ENCODE results near the gene CBLL1.

The CBLL1 gene

GRCh38 chr7:107778283-107778682 lies 34.3 kb downstream of the CBLL1 start:
- Histone ChIP-seq H3K27me3 (ENCODE audit: control insufficient read depth in 1 of 2, insufficient read depth in 2 of 2, low read length in 2 of 2) (no peaks in the 10 kb centered on the region), H3K4me1 (ENCODE audit: control insufficient read depth in 1 of 2, insufficient read depth in 2 of 2, low read length in 2 of 2) (peaks cover 5 to 7% of the 10 kb centered on the region in 2 donors), H3K27ac (ENCODE audit: low read depth, low read length) (no peak overlapping the region), H3K9ac (ENCODE audit: low read depth in 1 of 2, low read length in 2 of 2) (no peak overlapping the region), H3K36me3 (ENCODE audit: control insufficient read depth in 1 of 2, insufficient read depth in 2 of 2, low read length in 2 of 2) (peaks cover 13 to 27% of the 10 kb centered on the region in 2 donors), H3K4me3 (ENCODE audit: low read depth in 1 of 2, low read length in 2 of 2) (no peak overlapping the region), H3K9me3 (ENCODE audit: control insufficient read depth in 1 of 2, low read length in 2 of 2) (no peaks in the 10 kb centered on the region)

- Histone ChIP-seq H3K27me3 (ENCODE audit: control insufficient read depth in 1 of 2, insufficient read depth in 2 of 2, low read length in 2 of 2) (no peaks in the 10 kb centered on the region), H3K9me3 (ENCODE audit: control insufficient read depth in 1 of 2, low read length in 2 of 2) (no peaks in the 10 kb centered on the region), H3K4me3 (ENCODE audit: low read depth in 1 of 2, low read length in 2 of 2) (no peak overlapping the region), H3K9ac (ENCODE audit: low read depth in 1 of 2, low read length in 2 of 2) (no peak overlapping the region), H3K4me1 (ENCODE audit: control insufficient read depth in 1 of 2, insufficient read depth in 2 of 2, low read length in 2 of 2) (peaks cover 5 to 7% of the 10 kb centered on the region in 2 donors), H3K36me3 (ENCODE audit: control insufficient read depth in 1 of 2, insufficient read depth in 2 of 2, low read length in 2 of 2) (peaks cover 13 to 19% of the 10 kb centered on the region in 2 donors), H3K27ac (ENCODE audit: low read depth, low read length) (no peak overlapping the region)
Measured at GRCh38 chr7:107779647-107780099, 35.7 kb downstream of the CBLL1 start.

- no peak overlapping the region for H3K4me3 ChIP-seq (ENCODE audit: low read depth in 1 of 2, low read length in 2 of 2)
- no peaks in the 10 kb centered on the region for H3K27me3 ChIP-seq (ENCODE audit: control insufficient read depth in 1 of 2, insufficient read depth in 2 of 2, low read length in 2 of 2)
- no peaks in the 10 kb centered on the region for H3K9me3 ChIP-seq (ENCODE audit: control insufficient read depth in 1 of 2, low read length in 2 of 2)
- no peak overlapping the region for H3K9ac ChIP-seq (ENCODE audit: low read depth in 1 of 2, low read length in 2 of 2)
- peaks cover 9 to 20% of the 10 kb centered on the region in 2 donors for H3K36me3 ChIP-seq (ENCODE audit: control insufficient read depth in 1 of 2, insufficient read depth in 2 of 2, low read length in 2 of 2)
- H3K4me1 ChIP-seq (ENCODE audit: control insufficient read depth in 1 of 2, insufficient read depth in 2 of 2, low read length in 2 of 2): peaks cover 5 to 7% of the 10 kb centered on the region in 2 donors
- H3K27ac ChIP-seq (ENCODE audit: low read depth, low read length): no peak overlapping the region
Measured at GRCh38 chr7:107782374-107782773, 38.4 kb downstream of the CBLL1 start.

GRCh38 chr7:107783648-107784047 lies 39.7 kb downstream of the CBLL1 start:
- H3K27me3 ChIP-seq (ENCODE audit: control insufficient read depth in 1 of 2, insufficient read depth in 2 of 2, low read length in 2 of 2): no peaks in the 10 kb centered on the region
- H3K9ac ChIP-seq (ENCODE audit: low read depth in 1 of 2, low read length in 2 of 2): no peak overlapping the region
- no peak overlapping the region for H3K4me3 ChIP-seq (ENCODE audit: low read depth in 1 of 2, low read length in 2 of 2)
- H3K27ac ChIP-seq (ENCODE audit: low read depth, low read length): no peak overlapping the region
- no peaks in the 10 kb centered on the region for H3K9me3 ChIP-seq (ENCODE audit: control insufficient read depth in 1 of 2, low read length in 2 of 2)
- H3K4me1 ChIP-seq (ENCODE audit: control insufficient read depth in 1 of 2, insufficient read depth in 2 of 2, low read length in 2 of 2): peaks cover 5 to 7% of the 10 kb centered on the region in 2 donors
- peaks cover 9 to 19% of the 10 kb centered on the region in 2 donors for H3K36me3 ChIP-seq (ENCODE audit: control insufficient read depth in 1 of 2, insufficient read depth in 2 of 2, low read length in 2 of 2)

- H3K27me3 ChIP-seq (ENCODE audit: control insufficient read depth in 1 of 2, insufficient read depth in 2 of 2, low read length in 2 of 2): no peaks in the 10 kb centered on the region
- H3K36me3 ChIP-seq (ENCODE audit: control insufficient read depth in 1 of 2, insufficient read depth in 2 of 2, low read length in 2 of 2): peaks cover 9 to 30% of the 10 kb centered on the region in 2 donors
- no peak overlapping the region for H3K9ac ChIP-seq (ENCODE audit: low read depth in 1 of 2, low read length in 2 of 2)
- H3K4me3 ChIP-seq (ENCODE audit: low read depth in 1 of 2, low read length in 2 of 2): no peak overlapping the region
- H3K27ac ChIP-seq (ENCODE audit: low read depth, low read length): no peak overlapping the region
- H3K9me3 ChIP-seq (ENCODE audit: control insufficient read depth in 1 of 2, low read length in 2 of 2): no peaks in the 10 kb centered on the region
- peaks cover 0 to 2% of the 10 kb centered on the region in 2 donors for H3K4me1 ChIP-seq (ENCODE audit: control insufficient read depth in 1 of 2, insufficient read depth in 2 of 2, low read length in 2 of 2)
Measured at GRCh38 chr7:107785170-107785569, 41.2 kb downstream of the CBLL1 start.

- Histone ChIP-seq H3K27ac (ENCODE audit: low read depth, low read length) (no peak overlapping the region), H3K4me1 (ENCODE audit: control insufficient read depth in 1 of 2, insufficient read depth in 2 of 2, low read length in 2 of 2) (no peaks in the 10 kb centered on the region), H3K9ac (ENCODE audit: low read depth in 1 of 2, low read length in 2 of 2) (no peak overlapping the region), H3K4me3 (ENCODE audit: low read depth in 1 of 2, low read length in 2 of 2) (no peak overlapping the region), H3K27me3 (ENCODE audit: control insufficient read depth in 1 of 2, insufficient read depth in 2 of 2, low read length in 2 of 2) (no peaks in the 10 kb centered on the region), H3K36me3 (ENCODE audit: control insufficient read depth in 1 of 2, insufficient read depth in 2 of 2, low read length in 2 of 2) (peaks cover 9 to 37% of the 10 kb centered on the region in 2 donors), H3K9me3 (ENCODE audit: control insufficient read depth in 1 of 2, low read length in 2 of 2) (no peaks in the 10 kb centered on the region)
Measured at GRCh38 chr7:107785926-107786325, 42.0 kb downstream of the CBLL1 start.

GRCh38 chr7:107788216-107788615 lies 44.3 kb downstream of the CBLL1 start:
- Histone ChIP-seq H3K27me3 (ENCODE audit: control insufficient read depth in 1 of 2, insufficient read depth in 2 of 2, low read length in 2 of 2) (no peaks in the 10 kb centered on the region), H3K9me3 (ENCODE audit: control insufficient read depth in 1 of 2, low read length in 2 of 2) (no peaks in the 10 kb centered on the region), H3K4me3 (ENCODE audit: low read depth in 1 of 2, low read length in 2 of 2) (no peak overlapping the region), H3K9ac (ENCODE audit: low read depth in 1 of 2, low read length in 2 of 2) (no peak overlapping the region), H3K4me1 (ENCODE audit: control insufficient read depth in 1 of 2, insufficient read depth in 2 of 2, low read length in 2 of 2) (no peaks in the 10 kb centered on the region), H3K27ac (ENCODE audit: low read depth, low read length) (no peak overlapping the region), H3K36me3 (ENCODE audit: control insufficient read depth in 1 of 2, insufficient read depth in 2 of 2, low read length in 2 of 2) (peaks cover 0 to 39% of the 10 kb centered on the region in 2 donors)

GRCh38 chr7:107788662-107789061 lies 44.7 kb downstream of the CBLL1 start:
- Histone ChIP-seq H3K4me3 (ENCODE audit: low read depth in 1 of 2, low read length in 2 of 2) (no peak overlapping the region), H3K27ac (ENCODE audit: low read depth, low read length) (no peak overlapping the region), H3K9ac (ENCODE audit: low read depth in 1 of 2, low read length in 2 of 2) (no peak overlapping the region)

GRCh38 chr7:107789647-107790046 lies 45.7 kb downstream of the CBLL1 start:
- no peak overlapping the region for H3K9ac ChIP-seq (ENCODE audit: low read depth in 1 of 2, low read length in 2 of 2)
- H3K36me3 ChIP-seq (ENCODE audit: control insufficient read depth in 1 of 2, insufficient read depth in 2 of 2, low read length in 2 of 2): peaks cover 4 to 47% of the 10 kb centered on the region in 2 donors
- no peaks in the 10 kb centered on the region for H3K27me3 ChIP-seq (ENCODE audit: control insufficient read depth in 1 of 2, insufficient read depth in 2 of 2, low read length in 2 of 2)
- no peaks in the 10 kb centered on the region for H3K9me3 ChIP-seq (ENCODE audit: control insufficient read depth in 1 of 2, low read length in 2 of 2)
- H3K27ac ChIP-seq (ENCODE audit: low read depth, low read length): no peak overlapping the region
- no peaks in the 10 kb centered on the region for H3K4me1 ChIP-seq (ENCODE audit: control insufficient read depth in 1 of 2, insufficient read depth in 2 of 2, low read length in 2 of 2)
- no peak overlapping the region for H3K4me3 ChIP-seq (ENCODE audit: low read depth in 1 of 2, low read length in 2 of 2)

More at GRCh38 chr7:107788662-107789061, 44.7 kb downstream of the CBLL1 start:
- H3K36me3 ChIP-seq (ENCODE audit: control insufficient read depth in 1 of 2, insufficient read depth in 2 of 2, low read length in 2 of 2): peaks cover 0 to 39% of the 10 kb centered on the region in 2 donors
- no peaks in the 10 kb centered on the region for H3K4me1 ChIP-seq (ENCODE audit: control insufficient read depth in 1 of 2, insufficient read depth in 2 of 2, low read length in 2 of 2)
- no peaks in the 10 kb centered on the region for H3K27me3 ChIP-seq (ENCODE audit: control insufficient read depth in 1 of 2, insufficient read depth in 2 of 2, low read length in 2 of 2)
- no peaks in the 10 kb centered on the region for H3K9me3 ChIP-seq (ENCODE audit: control insufficient read depth in 1 of 2, low read length in 2 of 2)

- H3K9ac ChIP-seq (ENCODE audit: low read depth in 1 of 2, low read length in 2 of 2): no peak overlapping the region
- H3K4me3 ChIP-seq (ENCODE audit: low read depth in 1 of 2, low read length in 2 of 2): no peak overlapping the region
- no peaks in the 10 kb centered on the region for H3K27me3 ChIP-seq (ENCODE audit: control insufficient read depth in 1 of 2, insufficient read depth in 2 of 2, low read length in 2 of 2)
- H3K4me1 ChIP-seq (ENCODE audit: control insufficient read depth in 1 of 2, insufficient read depth in 2 of 2, low read length in 2 of 2): no peaks in the 10 kb centered on the region
- H3K9me3 ChIP-seq (ENCODE audit: control insufficient read depth in 1 of 2, low read length in 2 of 2): no peaks in the 10 kb centered on the region
- peaks cover 5 to 34% of the 10 kb centered on the region in 2 donors for H3K36me3 ChIP-seq (ENCODE audit: control insufficient read depth in 1 of 2, insufficient read depth in 2 of 2, low read length in 2 of 2)
- no peak overlapping the region for H3K27ac ChIP-seq (ENCODE audit: low read depth, low read length)
Measured at GRCh38 chr7:107792364-107792763, 48.4 kb downstream of the CBLL1 start.

All from duodenal mucosa (tissue), 2 donors.